GM23338 (cell line): ENCODE data around the gene RBM28. TPM values are rescaled to one million over a fixed set of nuclear protein-coding genes. Genes with fewer than 3 reads are reported as not detected.

Experiments
- ATAC-seq: fragments of 200-7000 bp; cut with Tn5 transposase; 3 replicates; pipeline ENCODE4 v1.9.1; 2020
- DNase-seq: peaks from one replicate; pipeline ENCODE4 v3.0.0-alpha.2; 2015; ENCODE audit warnings: low spot score
- H2AFZ ChIP-seq: fragments of 200-600 bp; sonication (generic); 2 replicates; pipeline ENCODE4 v1.8.0; 2016; ENCODE audit warnings: antibody characterized with exemption, mild to moderate bottlenecking, moderate library complexity
- H3F3A ChIP-seq: fragments of 200-600 bp; sonication (generic); replicated peaks from 2 replicates; pipeline ENCODE4 v1.8.0; 2017; ENCODE audit warnings: antibody characterized with exemption, mixed run types, low read depth
- H3K27ac ChIP-seq: fragments of 200-600 bp; sonication (generic); 2 replicates; pipeline ENCODE4 v1.6.1; 2016; ENCODE audit warnings: low read depth
- H3K27me3 ChIP-seq: fragments of 200-600 bp; sonication (generic); 2 replicates; pipeline ENCODE4 v1.8.0; 2016; ENCODE audit warnings: mild to moderate bottlenecking, mixed run types, moderate library complexity; ENCODE audit not compliant: insufficient read depth
- H3K36me3 ChIP-seq: fragments of 200-600 bp; sonication (generic); 2 replicates; pipeline ENCODE4 v1.8.0; 2016; ENCODE audit warnings: mild to moderate bottlenecking; ENCODE audit not compliant: insufficient read depth
- H3K4me1 ChIP-seq: fragments of 200-600 bp; sonication (generic); 2 replicates; pipeline ENCODE4 v1.8.0; 2016; ENCODE audit warnings: mild to moderate bottlenecking, moderate library complexity; ENCODE audit not compliant: insufficient read depth
- H3K4me2 ChIP-seq: fragments of 200-600 bp; sonication (generic); 2 replicates; pipeline ENCODE4 v1.7.1; 2017; ENCODE audit warnings: mixed run types
- H3K4me3 ChIP-seq: fragments of 200-600 bp; sonication (generic); 2 replicates; pipeline ENCODE4 v1.6.1; 2016; ENCODE audit warnings: mixed run types
- H3K79me2 ChIP-seq: fragments of 200-600 bp; sonication (generic); replicated peaks from 2 replicates; pipeline ENCODE4 v1.8.0; 2017; ENCODE audit warnings: mild to moderate bottlenecking; ENCODE audit not compliant: insufficient read depth
- H3K9me2 ChIP-seq: fragments of 200-600 bp; sonication (generic); 2 replicates; pipeline ENCODE4 v1.8.0; 2017; ENCODE audit not compliant: insufficient read depth
- H4K20me1 ChIP-seq: fragments of 200-600 bp; sonication (generic); replicated peaks from 2 replicates; pipeline ENCODE4 v1.8.0; 2017; ENCODE audit warnings: mild to moderate bottlenecking; ENCODE audit not compliant: insufficient read depth
- H3K27ac Mint-ChIP-seq: 2 replicates; pipeline ENCODE4 v1.8.0; 2020; ENCODE audit warnings: inconsistent platforms, mild to moderate bottlenecking, moderate library complexity, mixed read lengths
- H3K27me3 Mint-ChIP-seq: 3 replicates; pipeline ENCODE4 v1.8.0; 2022; ENCODE audit warnings: low read depth, mild to moderate bottlenecking, moderate library complexity, mixed read lengths, inconsistent platforms; ENCODE audit not compliant: insufficient read depth, poor library complexity
- H3K36me3 Mint-ChIP-seq: 3 replicates; pipeline ENCODE4 v1.8.0; 2021; ENCODE audit warnings: low read depth, mild to moderate bottlenecking, inconsistent platforms, moderate library complexity, mixed read lengths
- H3K4me1 Mint-ChIP-seq: 3 replicates; pipeline ENCODE4 v1.8.0; 2020; ENCODE audit warnings: mild to moderate bottlenecking, inconsistent platforms, mixed read lengths
- H3K4me3 Mint-ChIP-seq: 3 replicates; pipeline ENCODE4 v1.8.0; 2021; ENCODE audit warnings: moderate library complexity, mild to moderate bottlenecking, inconsistent platforms, mixed read lengths
- H3K9me3 Mint-ChIP-seq: 3 replicates; pipeline ENCODE4 v1.8.0; 2020; ENCODE audit warnings: moderate library complexity, mild to moderate bottlenecking, inconsistent platforms, mixed read lengths
- CTCF ChIP-seq, 2 experiments: fragments of 200-600 bp in 1 of 2; sonication (generic) in 1 of 2; conservative IDR thresholded peaks; 2 replicates each; pipeline versions ENCODE4 v1.5.1 to v1.6.1; 2016 to 2017; ENCODE audit warnings: antibody characterized with exemption in 2 of 2, low read depth in 2 of 2, mild to moderate bottlenecking in 2 of 2, moderate library complexity in 1 of 2
- ETS1 ChIP-seq: IDR thresholded peaks from 2 replicates; pipeline ENCODE4 v1.6.1; 2016; ENCODE audit warnings: antibody characterized with exemption
- EZH2 ChIP-seq: fragments of 200-600 bp; sonication (generic); IDR thresholded peaks from one replicate; pipeline ENCODE4 v1.8.0; 2017; ENCODE audit warnings: antibody characterized with exemption, mild to moderate bottlenecking, low read depth; ENCODE audit not compliant: unreplicated experiment
- REST ChIP-seq: IDR thresholded peaks from one replicate; pipeline ENCODE4 v1.6.1; 2018; ENCODE audit warnings: antibody characterized with exemption; ENCODE audit not compliant: unreplicated experiment
- STAT1 ChIP-seq: IDR thresholded peaks from one replicate; pipeline ENCODE4 v1.6.1; 2016; ENCODE audit warnings: antibody characterized with exemption; ENCODE audit not compliant: unreplicated experiment
- ZNF462 ChIP-seq: fragments of 250-450 bp; sonication (Bioruptor Pico); IDR thresholded peaks from 2 replicates; pipeline ENCODE4 v1.5.0; 2020; ENCODE audit warnings: mild to moderate bottlenecking, moderate library complexity
- polyA plus RNA-seq: library from polyadenylated mRNA; unstranded; fragments of >200 nt; fragmentation: Nextera tagmentation; extraction: Ambion mirVana; gene quantifications from 2 replicates; pipeline ENCODE4 v1.2.1, GENCODE V29; 2016
- total RNA-seq: library from RNA; depleted of rRNA; stranded (reverse); fragments of >200 nt; shearing (Covaris generic); gene quantifications from 2 replicates; pipeline ENCODE4 v1.2.3, GENCODE V29; 2014

Gene RBM28
- total and polyA plus RNA-seq, 2 experiments from 2014 or later: 24.3 to 87.5 TPM

GRCh38 chr7:128364166-128364870 lies 20.6 kb upstream of the RBM28 start (continued):
- TF ChIP-seq ZNF462 (no peak), ETS1 (no peak), STAT1 (no peak), CTCF (conservative IDR thresholded peaks at IDR 0.05; ENCODE audit: low read depth in 2 of 2) (no peak)

GRCh38 chr7:128363261-128363721 lies 19.6 kb upstream of the RBM28 start:
- ATAC-seq (no peak), DNase-seq (no peak)
- no peak overlapping the region for H3K27ac Mint-ChIP-seq
- Histone ChIP-seq H3K27ac (no peak overlapping the region), H4K20me1 (0 out of 2 replicates have a peak, but pooled peaks cover 4% of the 10 kb centered on the region), H3F3A (no peaks in the 10 kb centered on the region; the same call in none of the 2 replicates), H3K9me2 (no peaks in the 10 kb centered on the region), H3K79me2 (no peaks in the 10 kb centered on the region), H3K4me1 (peaks cover 5% of the 10 kb centered on the region), H3K36me3 (no peaks in the 10 kb centered on the region), H3K4me2 (no peak overlapping the region), H3K27me3 (peaks cover 99% of the 10 kb centered on the region), H3K4me3 (no peak overlapping the region), H2AFZ (no peak overlapping the region)
- H3K36me3 Mint-ChIP-seq: no peaks in the 10 kb centered on the region; the same call in 2 of the 3 replicates
- peaks cover 17% of the 10 kb centered on the region; the same call in 2 of the 3 replicates for H3K4me1 Mint-ChIP-seq
- H3K27me3 Mint-ChIP-seq: peaks cover 63% of the 10 kb centered on the region
- no peaks in the 10 kb centered on the region; the same call in 2 of the 3 replicates for H3K9me3 Mint-ChIP-seq
- no peak overlapping the region; the same call in 2 of the 3 replicates for H3K4me3 Mint-ChIP-seq
- TF ChIP-seq EZH2 (peak; percentile 31), REST (no peak)
